ENCODE results near the gene SLFN13.
"Not testable (repeated sequence)": the region's sequence is repeated elsewhere in the genome, so short reads cannot be mapped to it uniquely, and the experiment has no call there.

The SLFN13 gene

GRCh38 chr17:35448214-35448898, at the start of gene SLFN13:
SLFN13 (minus strand) TSS chr17:35448766; CDS start chr17:35445680, 3,086 bp downstream.
- DNase-seq, result peak; percentile 66

- no peak for DNase-seq
These were observed 48.1 kb upstream of the SLFN13 start for GRCh38 chr17:35496451-35497290.

- DNase-seq, result no peak
These were observed 44.5 kb upstream of the SLFN13 start for GRCh38 chr17:35493040-35493439.

GRCh38 chr17:35491417-35491816, 42.9 kb upstream of the SLFN13 start:
- DNase-seq, result no peak

GRCh38 chr17:35489944-35490343, 41.4 kb upstream of the SLFN13 start:
- no peak for DNase-seq

GRCh38 chr17:35488991-35489390, 40.4 kb upstream of the SLFN13 start:
- DNase-seq, result no peak

- peak; percentile 70 for DNase-seq
These were observed 38.6 kb upstream of the SLFN13 start for GRCh38 chr17:35486920-35487732.

GRCh38 chr17:35479271-35479670, 30.7 kb upstream of the SLFN13 start:
- no peak for DNase-seq

GRCh38 chr17:35477248-35477647, 28.7 kb upstream of the SLFN13 start:
- no peak for DNase-seq

GRCh38 chr17:35476283-35476820, 27.8 kb upstream of the SLFN13 start:
- DNase-seq, result no peak

GRCh38 chr17:35468475-35468874, 19.9 kb upstream of the SLFN13 start:
- no peak for DNase-seq

GRCh38 chr17:35467824-35468223, 19.3 kb upstream of the SLFN13 start:
- DNase-seq, result no peak

GRCh38 chr17:35460354-35460851, 11.8 kb upstream of the SLFN13 start:
- DNase-seq, result peak; percentile 18

- not testable (repeated sequence) for DNase-seq
These were observed 5.5 kb upstream of the SLFN13 start for GRCh38 chr17:35454035-35454434.

GRCh38 chr17:35453171-35453570, 4.6 kb upstream of the SLFN13 start:
- DNase-seq, result no peak

GRCh38 chr17:35449371-35449931, 885 bp upstream of the SLFN13 start:
- no peak for DNase-seq

- DNase-seq, result no peak
These were observed 297 bp upstream of the SLFN13 start for GRCh38 chr17:35448899-35449227.

GRCh38 chr17:35447499-35447898, 1.1 kb downstream of the SLFN13 start:
- DNase-seq, result no peak

- no peak for DNase-seq
These were observed 10.1 kb downstream of the SLFN13 start for GRCh38 chr17:35438433-35438832.

GRCh38 chr17:35433075-35433894, 15.3 kb downstream of the SLFN13 start:
- DNase-seq, result peak; percentile 64

GRCh38 chr17:35432176-35433074, 16.1 kb downstream of the SLFN13 start, which contains the start of gene SLFN12:
SLFN12 (minus strand) TSS chr17:35432500; CDS start chr17:35423028, 9,472 bp downstream.
- peak; percentile 31 for DNase-seq
